Measurements from ENCODE around the gene ZNF284. TPM values are rescaled to one million over a fixed set of nuclear protein-coding genes. Genes with fewer than 3 reads are reported as not detected.
"Not testable (repeated sequence)": the region's sequence is repeated elsewhere in the genome, so short reads cannot be mapped to it uniquely, and the experiment has no call there.

ZNF284 gene
- total and polyA plus RNA-seq, 11 donors: 1.1 to 2.7 (median 1.6) TPM

DNA sequence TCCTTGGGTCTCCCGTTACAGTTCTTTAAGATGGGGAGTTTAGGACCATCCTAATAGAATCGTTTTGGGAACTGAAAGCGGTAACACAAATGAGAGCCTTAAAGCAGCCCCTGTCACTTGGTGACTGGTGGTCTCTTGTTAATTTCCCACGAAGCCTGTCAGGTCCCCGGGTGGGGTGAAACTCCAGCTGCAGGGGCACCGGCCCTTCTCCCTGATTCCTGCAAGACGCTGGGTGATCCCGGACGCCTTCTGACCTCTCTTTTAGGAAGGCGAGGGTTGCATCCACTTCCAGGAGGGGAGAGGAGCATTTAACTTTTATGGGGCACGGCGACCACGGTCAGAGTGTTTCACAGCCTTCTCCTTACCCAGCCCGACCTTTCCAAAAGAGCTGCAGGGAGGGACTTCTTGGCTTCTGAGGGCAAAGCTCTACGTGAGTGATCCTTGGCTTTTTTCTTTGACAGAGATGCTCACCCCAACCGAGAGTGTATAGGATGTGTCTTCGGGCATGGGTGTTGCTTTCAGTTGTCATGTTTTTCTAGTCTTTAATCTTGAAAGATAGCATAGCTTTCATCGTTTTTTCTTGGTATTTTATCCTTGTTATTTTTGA, 41.9 kb downstream of the ZNF284 start:
- DNase-seq (peak in 1 of 5 donors; percentile 8), ATAC-seq (no peak)
- Histone ChIP-seq H3K9me3 (peaks cover 0 to 31% (median 17%) of the 10 kb centered on the region in 12 donors), H3K36me3 (peaks cover 0 to 34% (median 28%) of the 10 kb centered on the region in 9 donors), H3K4me1 (peaks cover 0 to 24% (median 18%) of the 10 kb centered on the region in 12 donors), H3K4me3 (peak overlapping the region; percentile 43 to 86 (median 72)), H3K27ac (peak overlapping the region in 11 of 12 donors; percentile 53 to 84 (median 74)), H3K27me3 (no peaks in the 10 kb centered on the region)
- TF ChIP-seq POLR2A (IDR thresholded peaks at IDR 0.05): no peak
- TF ChIP-seq, protein P1, sequence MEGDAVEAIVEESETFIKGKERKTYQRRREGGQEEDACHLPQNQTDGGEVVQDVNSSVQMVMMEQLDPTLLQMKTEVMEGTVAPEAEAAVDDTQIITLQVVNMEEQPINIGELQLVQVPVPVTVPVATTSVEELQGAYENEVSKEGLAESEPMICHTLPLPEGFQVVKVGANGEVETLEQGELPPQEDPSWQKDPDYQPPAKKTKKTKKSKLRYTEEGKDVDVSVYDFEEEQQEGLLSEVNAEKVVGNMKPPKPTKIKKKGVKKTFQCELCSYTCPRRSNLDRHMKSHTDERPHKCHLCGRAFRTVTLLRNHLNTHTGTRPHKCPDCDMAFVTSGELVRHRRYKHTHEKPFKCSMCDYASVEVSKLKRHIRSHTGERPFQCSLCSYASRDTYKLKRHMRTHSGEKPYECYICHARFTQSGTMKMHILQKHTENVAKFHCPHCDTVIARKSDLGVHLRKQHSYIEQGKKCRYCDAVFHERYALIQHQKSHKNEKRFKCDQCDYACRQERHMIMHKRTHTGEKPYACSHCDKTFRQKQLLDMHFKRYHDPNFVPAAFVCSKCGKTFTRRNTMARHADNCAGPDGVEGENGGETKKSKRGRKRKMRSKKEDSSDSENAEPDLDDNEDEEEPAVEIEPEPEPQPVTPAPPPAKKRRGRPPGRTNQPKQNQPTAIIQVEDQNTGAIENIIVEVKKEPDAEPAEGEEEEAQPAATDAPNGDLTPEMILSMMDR (IDR thresholded peaks at IDR 0.05): no peak
- WGBS, 4 donors: 3 to 4% (median 4%) methylated on average over 17 to 18 of the region's 18 CpGs
- intact Hi-C loops (cut with DNase I): loop anchor here in 8 of 10 donors (1.0 to 10.0 kb wide), 15 partner anchors 19 to 191 kb away; partner anchors contain the start of genes ZNF226 (in 6 of the 8), ZNF224 (in 5 of the 8), ZNF227 (in 3 of the 8) and ZNF234 (in 2 of the 8)

- Histone ChIP-seq H3K9me3 (peaks cover 0 to 61% (median 17%) of the 10 kb centered on the region in 12 donors), H3K36me3 (peaks cover 0 to 99% (median 89%) of the 10 kb centered on the region in 9 donors)
- DNase-seq; H3K4me1 ChIP-seq; intact Hi-C loops (cut with DNase I); H3K27ac ChIP-seq; H3K4me3 ChIP-seq; ATAC-seq; H3K27me3 ChIP-seq: not testable (repeated sequence)
- 94 to 99% (median 95%) methylated on average over 4 of the region's 4 CpGs for WGBS, 4 donors
Observed at GRCh38 chr19:44121162-44121561, 49.2 kb downstream of the ZNF284 start.

- H3K27ac ChIP-seq: no peak overlapping the region
- ATAC-seq: no peak
- H3K36me3 ChIP-seq: peaks cover 0 to 63% (median 45%) of the 10 kb centered on the region in 9 donors
- no peaks in the 10 kb centered on the region for H3K27me3 ChIP-seq
- TF ChIP-seq POLR2A (IDR thresholded peaks at IDR 0.05): no peak
- TF ChIP-seq, protein P1 (IDR thresholded peaks at IDR 0.05): no peak
- no peaks in the 10 kb centered on the region for H3K4me1 ChIP-seq
- no peak overlapping the region for H3K4me3 ChIP-seq
- DNase-seq: no peak
- intact Hi-C loops (cut with DNase I): no loop called here
- peaks cover 0 to 75% (median 12%) of the 10 kb centered on the region in 12 donors for H3K9me3 ChIP-seq
- WGBS, 4 donors: 89 to 93% (median 91%) methylated on average over 5 of the region's 5 CpGs
Observed at GRCh38 chr19:44131955-44132354, 60.0 kb downstream of the ZNF284 start.

Other genes with a start within 250 kb of the ZNF284 start
- 10 to 100 TPM in 6 of 9 donors, 1 to 10 TPM in 3; 4.6 to 13.4 (median 11.9) TPM for gene ZNF283, start 244.8 kb upstream of the ZNF284 start, total RNA-seq
- gene ZNF283, start 244.8 kb upstream of the ZNF284 start, polyA plus RNA-seq: 1 to 10 TPM; 4.8 to 5.0 TPM
- 1 to 10 TPM; 2.3 to 7.6 (median 6.1) TPM for gene ZNF404, start 188.2 kb upstream of the ZNF284 start, total RNA-seq
- 10 to 100 TPM in 1 of 2 donors, 1 to 10 TPM in 1; 5.6 to 18.7 TPM for gene ZNF404, start 188.2 kb upstream of the ZNF284 start, polyA plus RNA-seq
- 1 to 10 TPM; 4.0 to 9.9 (median 7.2) TPM for gene ZNF45, start 136.9 kb upstream of the ZNF284 start, total RNA-seq
- 1 to 10 TPM; 2.4 to 5.4 TPM for gene ZNF45, start 136.9 kb upstream of the ZNF284 start, polyA plus RNA-seq
- 1 to 10 TPM; 2.6 to 6.7 (median 3.9) TPM for gene ZNF221, start 120.9 kb upstream of the ZNF284 start, total RNA-seq
- gene ZNF221, start 120.9 kb upstream of the ZNF284 start, polyA plus RNA-seq: 1 to 10 TPM; 2.4 to 2.9 TPM
- gene ZNF155, start 88.0 kb upstream of the ZNF284 start, total RNA-seq: 1 to 10 TPM; 4.0 to 7.7 (median 6.6) TPM
- gene ZNF155, start 88.0 kb upstream of the ZNF284 start, polyA plus RNA-seq: 1 to 10 TPM; 4.9 to 5.1 TPM
- 1 to 10 TPM; 1.7 to 4.3 (median 2.5) TPM for gene ZNF230, start 69.2 kb upstream of the ZNF284 start, total RNA-seq
- gene ZNF230, start 69.2 kb upstream of the ZNF284 start, polyA plus RNA-seq: 1 to 10 TPM; 1.8 to 1.9 TPM
- gene ZNF222, start 46.8 kb upstream of the ZNF284 start, total RNA-seq: 1 to 10 TPM; 2.3 to 5.0 (median 3.9) TPM
- gene ZNF222, start 46.8 kb upstream of the ZNF284 start, polyA plus RNA-seq: 1 to 10 TPM; 2.1 to 7.7 TPM
- 1 to 10 TPM; 1.7 to 5.1 (median 3.2) TPM for gene ZNF223, start 20.1 kb upstream of the ZNF284 start, total RNA-seq
- gene ZNF223, start 20.1 kb upstream of the ZNF284 start, polyA plus RNA-seq: 1 to 10 TPM; 2.6 to 4.5 TPM
- gene ZNF224, start 22.2 kb downstream of the ZNF284 start, total RNA-seq: 10 to 100 TPM in 8 of 9 donors, 1 to 10 TPM in 1; 9.9 to 17.7 (median 13.0) TPM
- 10 to 100 TPM in 1 of 2 donors, 1 to 10 TPM in 1; 7.1 to 11.8 TPM for gene ZNF224, start 22.2 kb downstream of the ZNF284 start, polyA plus RNA-seq
- 1 to 10 TPM; 1.3 to 6.2 (median 3.7) TPM for gene ZNF225, start 41.2 kb downstream of the ZNF284 start, total RNA-seq
- gene ZNF225, start 41.2 kb downstream of the ZNF284 start, polyA plus RNA-seq: 1 to 10 TPM; 1.4 to 2.1 TPM
- 10 to 100 TPM in 3 of 9 donors, 1 to 10 TPM in 6; 4.6 to 12.8 (median 9.4) TPM for gene ZNF234, start 69.4 kb downstream of the ZNF284 start, total RNA-seq
- gene ZNF234, start 69.4 kb downstream of the ZNF284 start, polyA plus RNA-seq: 1 to 10 TPM; 4.5 to 4.7 TPM
- 10 to 100 TPM; 12.2 to 29.2 (median 21.1) TPM for gene ZNF226, start 92.9 kb downstream of the ZNF284 start, total RNA-seq
- 10 to 100 TPM; 18.9 to 20.1 TPM for gene ZNF226, start 92.9 kb downstream of the ZNF284 start, polyA plus RNA-seq
- 10 to 100 TPM in 6 of 9 donors, 1 to 10 TPM in 3; 4.7 to 20.5 (median 11.0) TPM for gene ZNF227, start 140.4 kb downstream of the ZNF284 start, total RNA-seq
- 1 to 10 TPM; 4.4 to 5.9 TPM for gene ZNF227, start 140.4 kb downstream of the ZNF284 start, polyA plus RNA-seq
- gene ZNF233, start 187.7 kb downstream of the ZNF284 start, total RNA-seq: 1 to 10 TPM; 3.6 to 9.6 (median 5.2) TPM
- 1 to 10 TPM; 1.5 to 3.8 TPM for gene ZNF233, start 187.7 kb downstream of the ZNF284 start, polyA plus RNA-seq
- 1 to 10 TPM; 1.9 to 6.3 (median 4.1) TPM for gene ZNF235, start 232.9 kb downstream of the ZNF284 start, total RNA-seq
- 1 to 10 TPM; 1.7 to 3.3 TPM for gene ZNF235, start 232.9 kb downstream of the ZNF284 start, polyA plus RNA-seq